Prostate gland (tissue), 2 donors: ENCODE data around the gene SHROOM3.

Experiments used
- CTCF ChIP-seq, 4 experiments: fragments of 200-600 bp in 2 of 4; fragments of 450-650 bp in 2 of 4; sonication (generic) in 2 of 4; IDR thresholded peaks; 1 replicate in 3 of 4; 2 replicates in 1 of 4; pipeline ENCODE4 v1.5.1; 2016 to 2019; ENCODE audit warnings: antibody characterized with exemption in 4 of 4, mild to moderate bottlenecking in 2 of 4, moderate library complexity in 2 of 4
- POLR2A ChIP-seq: fragments of 450-650 bp; IDR thresholded peaks from one replicate; pipeline ENCODE4 v1.6.1; 2016; ENCODE audit warnings: antibody characterized with exemption, mild to moderate bottlenecking

- TF ChIP-seq POLR2A = no peak
- TF ChIP-seq CTCF (IDR thresholded peaks at IDR 0.05) = no peak
Measured at GRCh38 chr4:76723373-76723772, 288.3 kb downstream of the SHROOM3 start.
